22Rv1 (cell line): ENCODE measurements around the gene SUSD3.

ENCODE experiments used
- H3K27ac ChIP-seq: fragments of 450-650 bp; 2 replicates; pipeline ENCODE4 v1.5.1; 2017
- ZFX ChIP-seq: fragments of 450-650 bp; IDR thresholded peaks from 2 replicates; pipeline ENCODE4 v1.6.1; 2017; ENCODE audit warnings: antibody characterized with exemption, borderline replicate concordance
- TF ChIP-seq, protein P1 (sequence below): fragments of 450-650 bp; IDR thresholded peaks from 2 replicates; pipeline ENCODE4 v1.5.1; 2017; ENCODE audit warnings: mild to moderate bottlenecking

SUSD3 gene

GRCh38 chr9:93086447-93087224 is 28.1 kb downstream of the SUSD3 start:
- TF ChIP-seq, protein P1, sequence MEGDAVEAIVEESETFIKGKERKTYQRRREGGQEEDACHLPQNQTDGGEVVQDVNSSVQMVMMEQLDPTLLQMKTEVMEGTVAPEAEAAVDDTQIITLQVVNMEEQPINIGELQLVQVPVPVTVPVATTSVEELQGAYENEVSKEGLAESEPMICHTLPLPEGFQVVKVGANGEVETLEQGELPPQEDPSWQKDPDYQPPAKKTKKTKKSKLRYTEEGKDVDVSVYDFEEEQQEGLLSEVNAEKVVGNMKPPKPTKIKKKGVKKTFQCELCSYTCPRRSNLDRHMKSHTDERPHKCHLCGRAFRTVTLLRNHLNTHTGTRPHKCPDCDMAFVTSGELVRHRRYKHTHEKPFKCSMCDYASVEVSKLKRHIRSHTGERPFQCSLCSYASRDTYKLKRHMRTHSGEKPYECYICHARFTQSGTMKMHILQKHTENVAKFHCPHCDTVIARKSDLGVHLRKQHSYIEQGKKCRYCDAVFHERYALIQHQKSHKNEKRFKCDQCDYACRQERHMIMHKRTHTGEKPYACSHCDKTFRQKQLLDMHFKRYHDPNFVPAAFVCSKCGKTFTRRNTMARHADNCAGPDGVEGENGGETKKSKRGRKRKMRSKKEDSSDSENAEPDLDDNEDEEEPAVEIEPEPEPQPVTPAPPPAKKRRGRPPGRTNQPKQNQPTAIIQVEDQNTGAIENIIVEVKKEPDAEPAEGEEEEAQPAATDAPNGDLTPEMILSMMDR, result no peak
- no peak for TF ChIP-seq ZFX
- H3K27ac ChIP-seq, result no peak overlapping the region

DNA sequence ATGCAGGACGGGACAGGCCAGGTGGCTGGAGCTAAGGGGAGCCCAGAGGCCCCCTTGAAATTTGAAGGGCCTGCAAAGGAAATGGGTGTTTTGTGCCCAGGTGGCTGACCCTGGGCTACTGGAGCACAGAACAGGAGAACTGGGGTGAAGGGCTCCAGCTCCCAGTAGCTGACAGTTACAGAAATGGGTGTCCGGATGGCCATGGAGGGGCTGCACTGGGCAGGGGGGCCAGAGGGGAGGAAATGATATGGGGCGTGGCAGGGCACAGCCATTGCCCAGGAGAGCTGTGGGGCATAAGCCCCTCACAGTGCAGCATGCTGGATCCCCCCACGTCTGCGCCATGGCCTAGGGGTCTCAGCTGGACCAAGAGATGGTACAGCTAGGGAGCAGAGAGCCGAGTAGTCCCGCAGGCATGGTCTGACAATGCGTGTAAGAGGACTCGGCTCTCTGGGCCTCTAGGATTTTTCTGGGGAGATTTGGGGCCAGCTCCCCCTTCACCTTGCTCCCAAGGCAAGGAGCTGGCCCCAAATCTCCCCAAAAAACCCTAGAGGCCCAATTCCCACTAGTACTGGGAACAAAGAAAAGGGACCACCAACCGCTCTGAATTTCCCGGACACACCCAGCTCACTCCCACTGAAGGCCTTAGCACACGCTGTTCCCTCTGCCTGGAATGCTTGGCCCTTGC is 29.6 kb downstream of the SUSD3 start:
- H3K27ac ChIP-seq, result no peak overlapping the region
- TF ChIP-seq, protein P1, result no peak
- TF ChIP-seq ZFX, result no peak

DNA sequence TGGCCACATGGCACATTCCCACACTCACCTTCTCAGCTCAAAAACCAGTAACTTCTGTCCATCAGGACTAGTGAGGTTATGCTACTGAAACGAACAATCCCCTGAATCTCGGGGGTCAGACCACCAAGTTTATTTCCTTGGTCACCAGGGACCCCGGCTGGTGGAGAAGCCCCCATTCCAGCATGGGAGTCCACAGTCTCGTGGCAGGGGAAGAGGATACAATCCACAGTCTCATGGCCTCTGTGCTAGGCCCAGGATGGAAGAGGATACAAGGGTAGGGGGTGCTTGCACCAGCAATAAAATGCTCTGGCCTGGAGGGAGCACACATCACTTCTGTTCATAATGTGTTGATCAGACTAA is 30.1 kb downstream of the SUSD3 start:
- no peak for TF ChIP-seq ZFX
- TF ChIP-seq, protein P1, result no peak
- no peak overlapping the region for H3K27ac ChIP-seq

DNA sequence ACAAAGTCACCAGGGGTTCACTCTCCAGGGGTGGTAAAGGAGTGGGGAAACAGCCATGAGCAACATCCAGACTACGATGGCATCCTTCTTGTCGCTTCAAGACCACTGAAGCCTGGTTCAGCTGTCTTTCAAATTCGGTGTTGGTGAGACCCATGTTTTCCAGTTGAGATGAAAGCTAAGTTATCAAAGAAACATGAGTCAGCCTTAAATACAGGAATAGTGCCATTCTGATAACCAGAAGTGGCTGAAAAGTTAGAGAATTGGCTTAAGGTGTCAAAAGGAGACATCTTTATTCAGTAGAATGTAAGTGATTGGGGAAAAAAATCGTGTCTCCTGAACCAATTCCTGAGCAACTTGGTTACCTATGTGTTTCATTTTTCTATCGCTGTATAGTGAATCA is 30.5 kb downstream of the SUSD3 start:
- no peak overlapping the region for H3K27ac ChIP-seq
- no peak for TF ChIP-seq ZFX
- TF ChIP-seq, protein P1, result no peak

DNA sequence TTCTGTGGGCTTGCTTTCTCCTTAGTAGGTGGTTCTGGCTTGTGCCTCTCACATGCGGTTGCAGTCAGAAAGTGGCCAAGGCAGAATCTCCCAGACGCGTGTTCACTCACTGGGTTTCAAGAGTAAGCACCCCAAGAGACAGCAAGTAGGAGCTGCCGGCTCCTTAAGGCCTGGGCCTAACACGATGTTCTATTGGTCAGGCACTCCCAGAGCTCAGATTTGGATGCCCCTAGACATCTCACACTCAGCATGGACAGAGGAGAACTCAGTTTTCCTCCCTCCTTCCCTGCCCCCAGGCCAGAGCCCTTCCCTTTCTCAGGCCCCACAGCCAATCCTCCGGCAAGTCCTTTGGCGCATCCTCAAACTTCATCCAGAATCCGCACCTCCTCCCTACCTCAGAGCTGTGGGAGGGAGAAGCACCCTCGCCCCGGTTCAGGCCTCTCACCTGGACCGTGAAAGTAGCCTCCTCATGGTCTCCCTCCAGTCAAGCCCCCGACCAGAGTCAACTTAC is 31.0 kb downstream of the SUSD3 start:
- TF ChIP-seq ZFX, result no peak
- TF ChIP-seq, protein P1, result no peak
- H3K27ac ChIP-seq, result no peak overlapping the region

GRCh38 chr9:93090091-93090655 is 31.7 kb downstream of the SUSD3 start:
- TF ChIP-seq, protein P1, result no peak
- TF ChIP-seq ZFX, result no peak
- no peak overlapping the region for H3K27ac ChIP-seq

- no peak overlapping the region for H3K27ac ChIP-seq
Measured at GRCh38 chr9:93091056-93091452, 32.6 kb downstream of the SUSD3 start.

More at GRCh38 chr9:93091056-93091452, 32.6 kb downstream of the SUSD3 start:
- no peak for TF ChIP-seq ZFX
- TF ChIP-seq, protein P1, result no peak
